SK-N-SH (cell line): ENCODE measurements around the gene FMN1. TPM values are rescaled to one million over a fixed set of nuclear protein-coding genes. Genes with fewer than 3 reads are reported as not detected.

Experiments used
- CTCF ChIA-PET: fragments of 300-600, 350-600 bp; formaldehyde crosslinking; extraction: SDS; loops from one replicate; lab custom pipeline; 2021; lab: Yijun Ruan, JAX
- POLR2A ChIA-PET: fragments of 350-600 bp; sonication (Branson Sonifier 250); formaldehyde crosslinking; extraction: SDS; loops from one replicate; lab custom pipeline; 2020; ENCODE audit warnings: antibody characterized with exemption, inconsistent platforms; lab: Yijun Ruan, JAX
- DNase-seq: peaks from one replicate; pipeline ENCODE4 v3.0.0; 2012
- H2AFZ ChIP-seq: fragments of 200-600 bp; sonication (generic); 2 replicates; pipeline ENCODE4 v1.8.1; 2016; ENCODE audit warnings: antibody characterized with exemption, mild to moderate bottlenecking, low read depth
- H3F3A ChIP-seq: fragments of 200-600 bp; sonication (generic); replicated peaks from 2 replicates; pipeline ENCODE3; 2016; ENCODE audit warnings: antibody characterized with exemption, mild to moderate bottlenecking; ENCODE audit not compliant: insufficient read depth
- H3K27ac ChIP-seq, 2 experiments: fragments of 200-500 bp in 1 of 2; fragments of 200-600 bp in 1 of 2; sonication (Bioruptor generic) in 1 of 2; sonication (generic), shearing (Covaris generic) in 1 of 2; 2 replicates each; pipeline versions ENCODE4 v1.5.1 to v1.6.1; 2014 to 2016; ENCODE audit warnings: low read depth in 2 of 2, inconsistent platforms in 1 of 2, low read length in 1 of 2, mild to moderate bottlenecking in 1 of 2, mixed read lengths in 1 of 2
- H3K27me3 ChIP-seq: fragments of 200-600 bp; sonication (generic), shearing (Covaris generic); 2 replicates; pipeline ENCODE4 v1.6.1; 2016; ENCODE audit warnings: mixed run types; ENCODE audit not compliant: insufficient read depth
- H3K36me3 ChIP-seq, 2 experiments: fragments of 200-500 bp in 1 of 2; fragments of 200-600 bp in 1 of 2; sonication (Bioruptor generic) in 1 of 2; sonication (generic) in 1 of 2; replicated peaks in 1 of 2; 2 replicates each; pipeline versions ENCODE3 to v1.5.1; 2014 to 2016; ENCODE audit warnings: low read length in 1 of 2, mild to moderate bottlenecking in 1 of 2; ENCODE audit not compliant: insufficient read depth in 2 of 2, control insufficient read depth in 1 of 2
- H3K4me1 ChIP-seq, 2 experiments: fragments of 200-500 bp in 1 of 2; fragments of 200-600 bp in 1 of 2; sonication (Bioruptor generic) in 1 of 2; sonication (generic), shearing (Covaris generic) in 1 of 2; 2 replicates each; pipeline versions ENCODE4 v1.5.1 to v1.6.1; 2014 to 2016; ENCODE audit warnings: low read depth in 1 of 2, low read length in 1 of 2, mixed run types in 1 of 2; ENCODE audit not compliant: insufficient read depth in 2 of 2, control insufficient read depth in 1 of 2
- H3K4me2 ChIP-seq: fragments of 200-600 bp; sonication (generic), shearing (Covaris generic); 2 replicates; pipeline ENCODE4 v1.6.1; 2017; ENCODE audit warnings: mixed run types
- H3K4me3 ChIP-seq, 2 experiments: fragments of 200-500 bp in 1 of 2; fragments of 200-600 bp in 1 of 2; sonication (Bioruptor generic) in 1 of 2; sonication (generic), shearing (Covaris generic) in 1 of 2; 2 replicates each; pipeline versions ENCODE4 v1.5.1 to v1.8.1; 2014 to 2016; ENCODE audit warnings: low read depth in 2 of 2, inconsistent platforms in 1 of 2, low read length in 1 of 2, mild to moderate bottlenecking in 1 of 2, mixed read lengths in 1 of 2, moderate library complexity in 1 of 2
- H3K79me2 ChIP-seq: fragments of 200-600 bp; sonication (generic); 2 replicates; pipeline ENCODE4 v1.8.1; 2017; ENCODE audit warnings: mild to moderate bottlenecking; ENCODE audit not compliant: insufficient read depth
- H3K9ac ChIP-seq: fragments of 200-600 bp; sonication (generic); 2 replicates; pipeline ENCODE4 v1.6.1; 2017; ENCODE audit warnings: mixed run types
- H3K9me2 ChIP-seq: fragments of 200-600 bp; sonication (generic); 2 replicates; pipeline ENCODE4 v1.6.1; 2017; ENCODE audit warnings: mixed run types
- H3K9me3 ChIP-seq: fragments of 200-600 bp; sonication (generic); 2 replicates; pipeline ENCODE4 v1.6.1; 2017; ENCODE audit warnings: mixed run types, mild to moderate bottlenecking, moderate library complexity
- H4K20me1 ChIP-seq: fragments of 200-600 bp; sonication (generic); 2 replicates; pipeline ENCODE4 v1.6.1; 2017; ENCODE audit warnings: mild to moderate bottlenecking, mixed run types; ENCODE audit not compliant: insufficient read depth
- ELF1 ChIP-seq: IDR thresholded peaks from 2 replicates; pipeline ENCODE4 v1.4.0; 2012
- EP300 ChIP-seq, 2 experiments: IDR thresholded peaks; 2 replicates each; pipeline versions ENCODE4 v1.4.0 to v1.6.1; 2012; ENCODE audit warnings: borderline replicate concordance in 1 of 2, low read depth in 1 of 2, low read length in 1 of 2
- FOSL2 ChIP-seq: IDR thresholded peaks from 2 replicates; pipeline ENCODE4 v1.4.0; 2012; ENCODE audit warnings: low read depth, mild to moderate bottlenecking, moderate library complexity, borderline replicate concordance
- FOXJ3 ChIP-seq: sonication (generic); formaldehyde crosslinking; IDR thresholded peaks from 2 replicates; pipeline ENCODE4 v1.5.1; 2020; ENCODE audit warnings: mild to moderate bottlenecking, missing genetic modification reagents
- GABPA ChIP-seq: IDR thresholded peaks from 2 replicates; pipeline ENCODE4 v1.4.0; 2012; ENCODE audit warnings: low read depth, mild to moderate bottlenecking
- IRF3 ChIP-seq: fragments of 150-350 bp; IDR thresholded peaks from 2 replicates; pipeline ENCODE4 v1.6.1; 2016; ENCODE audit warnings: mild to moderate bottlenecking, low read depth, low read length
- JUND ChIP-seq: IDR thresholded peaks from 2 replicates; pipeline ENCODE4 v1.4.0; 2012
- MEF2A ChIP-seq: IDR thresholded peaks from 2 replicates; pipeline ENCODE4 v1.4.0; 2012; ENCODE audit warnings: low read depth, borderline replicate concordance
- NFIC ChIP-seq: IDR thresholded peaks from 2 replicates; pipeline ENCODE4 v1.4.0; 2012; ENCODE audit warnings: borderline replicate concordance
- NRF1 ChIP-seq: IDR thresholded peaks from 2 replicates; pipeline ENCODE4 v1.6.1; 2012; ENCODE audit warnings: low read depth, mild to moderate bottlenecking, low read length
- POLR2AphosphoS5 ChIP-seq: IDR thresholded peaks from 2 replicates; pipeline ENCODE4 v1.6.1; 2012; ENCODE audit warnings: low read depth, low read length
- RAD21 ChIP-seq: IDR thresholded peaks from 2 replicates; pipeline ENCODE4 v1.6.1; 2012; ENCODE audit warnings: mild to moderate bottlenecking, low read length
- RFX5 ChIP-seq: IDR thresholded peaks from 2 replicates; pipeline ENCODE4 v1.6.1; 2012; ENCODE audit warnings: mild to moderate bottlenecking, improper control_type of control experiment, low read length
- RXRA ChIP-seq: IDR thresholded peaks from 2 replicates; pipeline ENCODE4 v1.4.0; 2012; ENCODE audit warnings: low read depth, mild to moderate bottlenecking, borderline replicate concordance
- SIN3A ChIP-seq: IDR thresholded peaks from 2 replicates; pipeline ENCODE4 v1.6.1; 2012; ENCODE audit warnings: low read depth, mild to moderate bottlenecking, low read length, moderate library complexity, borderline replicate concordance
- SMC3 ChIP-seq: IDR thresholded peaks from 2 replicates; pipeline ENCODE4 v1.6.1; 2012; ENCODE audit warnings: low read depth, low read length, improper control_type of control experiment
- TAF1 ChIP-seq: IDR thresholded peaks from 2 replicates; pipeline ENCODE4 v1.6.1; 2012; ENCODE audit warnings: low read depth, mild to moderate bottlenecking, low read length, moderate library complexity, borderline replicate concordance
- TEAD4 ChIP-seq: IDR thresholded peaks from 2 replicates; pipeline ENCODE4 v1.4.0; 2012; ENCODE audit warnings: mild to moderate bottlenecking, borderline replicate concordance; ENCODE audit not compliant: insufficient read depth
- YY1 ChIP-seq: IDR thresholded peaks from 2 replicates; pipeline ENCODE4 v1.4.0; 2012; ENCODE audit warnings: low read depth, mild to moderate bottlenecking
- WGBS: methylation state at CpG from one replicate; pipeline ENCODE4 v1.1.6; 2017; ENCODE audit warnings: low lambda C conversion rate; 5-methylcytosine and 5-hydroxymethylcytosine counted together
- polyA plus RNA-seq, 3 experiments: library from polyadenylated mRNA; depleted of rRNA; stranded (reverse); fragments of >200 nt; gene quantifications; 2 replicates each; pipeline ENCODE4 v1.2.3, GENCODE V29; 2012
- TF ChIP-seq, protein P1 (sequence below): IDR thresholded peaks from 2 replicates; pipeline ENCODE4; 2012

Gene FMN1
- polyA plus RNA-seq, 1 of the 3 experiments (the other 2 are of a cell fraction): 9.1 TPM

DNA sequence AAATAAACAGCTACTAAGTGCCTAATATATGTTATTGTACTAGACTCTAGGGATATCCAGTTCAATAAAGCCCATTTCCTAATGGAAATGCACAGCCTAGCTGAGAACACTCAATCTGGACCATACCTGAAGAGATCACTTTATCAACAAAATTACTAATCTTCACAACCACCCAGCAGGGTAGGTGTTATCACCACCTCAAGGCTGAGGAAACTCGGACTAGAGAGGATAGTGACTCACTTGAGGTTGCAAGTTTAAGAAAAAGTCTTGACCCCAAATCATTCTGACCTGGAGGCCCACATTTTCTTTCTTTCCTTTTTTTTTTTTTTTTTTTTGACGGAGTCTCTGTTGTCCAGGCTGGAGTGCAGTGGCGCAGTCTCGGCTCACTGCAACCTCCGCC lies 3.1 kb upstream of the FMN1 start:
- peaks cover 0 to 15% of the 10 kb centered on the region in 2 experiments; a peak in 2 of 4 replicates for H3K4me1 ChIP-seq
- H3K36me3 ChIP-seq: no peaks in the 10 kb centered on the region
- H3K79me2 ChIP-seq: no peaks in the 10 kb centered on the region
- DNase-seq: no peak
- H3K9me2 ChIP-seq: no peaks in the 10 kb centered on the region
- ChIA-PET CTCF (interaction anchor here (1.0 kb wide), 1 partner anchor 52 kb away, joined by 4 read pairs; no protein-coding TSS in a partner anchor), POLR2A (no interaction called here)
- H3K4me2 ChIP-seq: no peak overlapping the region
- H2AFZ ChIP-seq: no peak overlapping the region
- H3F3A ChIP-seq: peaks cover 14% of the 10 kb centered on the region
- H3K4me3 ChIP-seq: no peak overlapping the region
- no peaks in the 10 kb centered on the region for H3K27me3 ChIP-seq
- 83% methylated on average over 5 of the region's 5 CpGs for WGBS
- no peaks in the 10 kb centered on the region for H4K20me1 ChIP-seq
- no peak overlapping the region for H3K27ac ChIP-seq
- no peaks in the 10 kb centered on the region for H3K9me3 ChIP-seq
- TF ChIP-seq SIN3A (no peak), POLR2AphosphoS5 (no peak), YY1 (no peak), JUND (no peak), MEF2A (no peak), ELF1 (no peak), NRF1 (no peak), TAF1 (no peak), IRF3 (no peak), SMC3 (no peak)
- TF ChIP-seq, protein P1, sequence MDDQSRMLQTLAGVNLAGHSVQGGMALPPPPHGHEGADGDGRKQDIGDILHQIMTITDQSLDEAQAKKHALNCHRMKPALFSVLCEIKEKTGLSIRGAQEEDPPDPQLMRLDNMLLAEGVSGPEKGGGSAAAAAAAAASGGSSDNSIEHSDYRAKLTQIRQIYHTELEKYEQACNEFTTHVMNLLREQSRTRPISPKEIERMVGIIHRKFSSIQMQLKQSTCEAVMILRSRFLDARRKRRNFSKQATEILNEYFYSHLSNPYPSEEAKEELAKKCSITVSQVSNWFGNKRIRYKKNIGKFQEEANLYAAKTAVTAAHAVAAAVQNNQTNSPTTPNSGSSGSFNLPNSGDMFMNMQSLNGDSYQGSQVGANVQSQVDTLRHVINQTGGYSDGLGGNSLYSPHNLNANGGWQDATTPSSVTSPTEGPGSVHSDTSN: no peak
- TF ChIP-seq, all 33 proteins: peak for 0
- no peak overlapping the region for H3K9ac ChIP-seq

GRCh38 chr15:33194237-33194636 lies 277 bp downstream of the FMN1 start:
- no peaks in the 10 kb centered on the region for H3K27me3 ChIP-seq
- peak; percentile 55 for DNase-seq
- WGBS: 3% methylated on average over 17 of the region's 17 CpGs
- TF ChIP-seq FOXJ3: no peak
- no peak for TF ChIP-seq TEAD4
- TF ChIP-seq NRF1: no peak
- TF ChIP-seq FOSL2: no peak
- TF ChIP-seq GABPA: no peak
- TF ChIP-seq JUND: no peak
- no peak for TF ChIP-seq MEF2A
- TF ChIP-seq RXRA: no peak
- TF ChIP-seq NFIC: no peak
- TF ChIP-seq, protein P1: no peak
- TF ChIP-seq RFX5: no peak
- TF ChIP-seq RAD21: no peak
- no peak for TF ChIP-seq IRF3
- no peak for TF ChIP-seq EP300 (IDR thresholded peaks at IDR 0.05; ENCODE audit: borderline replicate concordance in 1 of 2, low read depth in 1 of 2, low read length in 1 of 2)

More at GRCh38 chr15:33194237-33194636, 277 bp downstream of the FMN1 start:
- H3K9ac ChIP-seq: peak overlapping the region; percentile 36; the same call in 1 of the 2 replicates
- peak overlapping the region; percentile 64 for H3K4me2 ChIP-seq
- peak overlapping the region; percentile 6 to 65; a peak in 3 of 4 replicates for H3K27ac ChIP-seq
- H3K79me2 ChIP-seq: no peaks in the 10 kb centered on the region
- no peaks in the 10 kb centered on the region for H3K9me2 ChIP-seq
- peak overlapping the region; percentile 65 to 67 for H3K4me3 ChIP-seq
- H3K9me3 ChIP-seq: no peaks in the 10 kb centered on the region
- ChIA-PET CTCF (interaction anchor here (0.8 to 1.9 kb wide), 5 partner anchors 13 to 62 kb away, joined by 3 to 7 read pairs (median 3); no protein-coding TSS in a partner anchor), POLR2A (no interaction called here)
- H2AFZ ChIP-seq: peak overlapping the region; percentile 64; the same call in 1 of the 2 replicates
- H3F3A ChIP-seq: peaks cover 6% of the 10 kb centered on the region
- peaks cover 0 to 17% of the 10 kb centered on the region in 2 experiments; a peak in 2 of 4 replicates for H3K4me1 ChIP-seq
- H4K20me1 ChIP-seq: no peaks in the 10 kb centered on the region
- no peaks in the 10 kb centered on the region for H3K36me3 ChIP-seq
